H1 (cell line): Measurements from ENCODE around the gene SLC12A2. TPM values are rescaled to one million over a fixed set of nuclear protein-coding genes. Genes with fewer than 3 reads are reported as not detected.

Experiments
- CTCF ChIA-PET: fragments of 300-600 bp; sonication (Branson Sonifier 250); formaldehyde crosslinking; loops from one replicate; lab custom pipeline; 2021; ENCODE audit not compliant: partially characterized antibody; lab: Charles Lee
- POLR2A ChIA-PET: fragments of 300-600 bp; sonication (Branson Sonifier 250); formaldehyde crosslinking; loops from one replicate; lab custom pipeline; 2021; ENCODE audit warnings: inconsistent platforms; ENCODE audit not compliant: partially characterized antibody; lab: Charles Lee
- DNase-seq, 2 experiments: peaks; one replicate each; pipeline versions ENCODE4 v3.0.0 to v3.0.0-alpha.2; 2010 to 2022; ENCODE audit warnings: low spot score in 2 of 2, low read depth in 1 of 2, mixed read lengths in 1 of 2
- FAIRE-seq: peaks from 2 replicates; lab custom pipeline; 2011; peaks lifted over from hg19 to GRCh38; lab: Jason Lieb, UNC
- H2AFZ ChIP-seq: 2 replicates; pipeline ENCODE4 v1.8.1; 2012; ENCODE audit warnings: low read length, inconsistent platforms
- H2AK5ac ChIP-seq: 2 replicates; pipeline ENCODE4 v1.6.1; 2013; ENCODE audit warnings: low read depth, low read length
- H2BK120ac ChIP-seq: replicated peaks from 2 replicates; pipeline ENCODE3; 2013; ENCODE audit warnings: low read depth, low read length, inconsistent platforms
- H2BK12ac ChIP-seq: 2 replicates; pipeline ENCODE4 v1.6.1; 2013; ENCODE audit warnings: low read depth, low read length
- H2BK15ac ChIP-seq: 2 replicates; pipeline ENCODE4 v1.6.1; 2013; ENCODE audit warnings: low read length
- H2BK20ac ChIP-seq: 2 replicates; pipeline ENCODE4 v1.6.1; 2013; ENCODE audit warnings: low read length
- H2BK5ac ChIP-seq: 2 replicates; pipeline ENCODE4 v1.6.1; 2013; ENCODE audit warnings: low read depth, low read length
- H3K14ac ChIP-seq: 2 replicates; pipeline ENCODE4 v1.6.1; 2013; ENCODE audit warnings: inconsistent platforms; ENCODE audit not compliant: insufficient read length
- H3K18ac ChIP-seq: 2 replicates; pipeline ENCODE4 v1.6.1; 2013; ENCODE audit warnings: low read length; ENCODE audit errors: extremely low read depth
- H3K23ac ChIP-seq: 2 replicates; pipeline ENCODE4 v1.6.1; 2013; ENCODE audit warnings: inconsistent platforms; ENCODE audit not compliant: insufficient read length
- H3K23me2 ChIP-seq: 2 replicates; pipeline ENCODE4 v1.6.1; 2013; ENCODE audit warnings: low read depth, low read length
- H3K27ac ChIP-seq: 2 replicates; pipeline ENCODE4 v1.6.1; 2011; ENCODE audit warnings: low read depth, low read length, inconsistent platforms
- H3K27me3 ChIP-seq, 4 experiments: replicated peaks in 1 of 4; 1 replicate in 1 of 4; 2 replicates in 3 of 4; pipeline versions ENCODE4 v1.6.1 to v1.8.1; 2011 to 2013; ENCODE audit warnings: low read length in 3 of 4, mild to moderate bottlenecking in 3 of 4, inconsistent platforms in 2 of 4, mixed read lengths in 2 of 4, moderate library complexity in 1 of 4; ENCODE audit not compliant: control insufficient read depth in 3 of 4, insufficient read depth in 3 of 4; ENCODE audit errors: extremely low read depth in 1 of 4
- H3K36me3 ChIP-seq, 4 experiments: 2 replicates each; pipeline versions ENCODE4 v1.6.1 to v1.8.1; 2011 to 2013; ENCODE audit warnings: mild to moderate bottlenecking in 4 of 4, low read length in 3 of 4, moderate library complexity in 2 of 4, control low read depth in 1 of 4, inconsistent platforms in 1 of 4; ENCODE audit not compliant: insufficient read depth in 4 of 4, control insufficient read depth in 2 of 4
- H3K4ac ChIP-seq: replicated peaks from 2 replicates; pipeline ENCODE3; 2013; ENCODE audit warnings: low read length, low read depth, mixed read lengths, inconsistent platforms; ENCODE audit not compliant: insufficient read length
- H3K4me1 ChIP-seq, 4 experiments: replicated peaks in 1 of 4; 1 replicate in 1 of 4; 2 replicates in 3 of 4; pipeline versions ENCODE4 v1.6.1 to v1.8.1; 2011 to 2013; ENCODE audit warnings: low read length in 3 of 4, inconsistent platforms in 2 of 4, mixed read lengths in 1 of 4; ENCODE audit not compliant: insufficient read depth in 4 of 4, control insufficient read depth in 3 of 4
- H3K4me2 ChIP-seq, 2 experiments: 2 replicates each; pipeline versions ENCODE4 v1.6.1 to v1.8.1; 2011 to 2013; ENCODE audit warnings: low read depth in 2 of 2, low read length in 2 of 2, control low read depth in 1 of 2, inconsistent platforms in 1 of 2, mild to moderate bottlenecking in 1 of 2; ENCODE audit not compliant: insufficient read depth in 1 of 2
- H3K4me3 ChIP-seq, 4 experiments: fragments of 200-600, 300-600 bp in 1 of 4; sonication (generic), shearing (Covaris generic), sonication (Bioruptor Twin) in 1 of 4; 2 replicates each; pipeline versions ENCODE4 v1.5.1 to v1.8.1; 2011 to 2016; ENCODE audit warnings: low read length in 4 of 4, low read depth in 3 of 4, control low read depth in 2 of 4, inconsistent platforms in 2 of 4, mild to moderate bottlenecking in 2 of 4, mixed read lengths in 1 of 4, moderate library complexity in 1 of 4; ENCODE audit not compliant: insufficient read depth in 2 of 4; ENCODE audit errors: extremely low read depth in 1 of 4
- H3K56ac ChIP-seq: replicated peaks from 2 replicates; pipeline ENCODE3; 2013; ENCODE audit warnings: low read depth, mild to moderate bottlenecking, mixed read lengths, low read length, inconsistent platforms; ENCODE audit not compliant: insufficient read length
- H3K79me1 ChIP-seq: 2 replicates; pipeline ENCODE4 v1.6.1; 2013; ENCODE audit warnings: low read depth, low read length, control low read depth
- H3K79me2 ChIP-seq, 2 experiments: 2 replicates each; pipeline versions ENCODE4 v1.6.1 to v1.8.1; 2012 to 2013; ENCODE audit warnings: low read length in 2 of 2, mild to moderate bottlenecking in 2 of 2, inconsistent platforms in 1 of 2; ENCODE audit not compliant: insufficient read depth in 2 of 2, control insufficient read depth in 1 of 2
- H3K9ac ChIP-seq, 4 experiments: replicated peaks in 1 of 4; 1 replicate in 1 of 4; 2 replicates in 3 of 4; pipeline versions ENCODE4 v1.6.1 to v1.8.1; 2011 to 2013; ENCODE audit warnings: low read depth in 3 of 4, low read length in 3 of 4, control low read depth in 2 of 4, mild to moderate bottlenecking in 2 of 4, moderate library complexity in 2 of 4, inconsistent platforms in 1 of 4; ENCODE audit errors: extremely low read depth in 1 of 4
- H3K9me3 ChIP-seq, 2 experiments: 2 replicates each; pipeline versions ENCODE4 v1.6.1 to v1.8.1; 2012 to 2013; ENCODE audit warnings: mild to moderate bottlenecking in 2 of 2, moderate library complexity in 2 of 2, control low read depth in 1 of 2, inconsistent platforms in 1 of 2, low read depth in 1 of 2, low read length in 1 of 2, mixed read lengths in 1 of 2; ENCODE audit not compliant: insufficient read depth in 2 of 2
- H4K20me1 ChIP-seq, 2 experiments: replicated peaks in 1 of 2; 2 replicates each; pipeline versions ENCODE3 to v1.8.1; 2011 to 2013; ENCODE audit warnings: inconsistent platforms in 2 of 2, low read length in 2 of 2, mild to moderate bottlenecking in 1 of 2; ENCODE audit not compliant: insufficient read depth in 2 of 2, control insufficient read depth in 1 of 2
- H4K5ac ChIP-seq: 2 replicates; pipeline ENCODE4 v1.6.1; 2013; ENCODE audit warnings: low read length, low read depth, mixed read lengths, inconsistent platforms; ENCODE audit not compliant: insufficient read length
- H4K8ac ChIP-seq: 2 replicates; pipeline ENCODE4 v1.8.0; 2013; ENCODE audit warnings: mild to moderate bottlenecking, moderate library complexity, low read length, inconsistent platforms; ENCODE audit not compliant: insufficient read depth; ENCODE audit errors: extremely low read depth
- H4K91ac ChIP-seq: replicated peaks from 2 replicates; pipeline ENCODE3; 2013; ENCODE audit warnings: low read length, mixed read lengths, inconsistent platforms; ENCODE audit not compliant: insufficient read length
- BACH1 ChIP-seq: IDR thresholded peaks from 2 replicates; pipeline ENCODE4 v1.6.1; 2012; ENCODE audit warnings: low read length, improper control_type of control experiment
- CHD2 ChIP-seq: IDR thresholded peaks from 2 replicates; pipeline ENCODE4 v1.6.1; 2012; ENCODE audit warnings: low read length, improper control_type of control experiment
- JUND ChIP-seq: IDR thresholded peaks from 2 replicates; pipeline ENCODE4 v1.6.1; 2011; ENCODE audit warnings: mild to moderate bottlenecking, improper control_type of control experiment, low read length
- MAFK ChIP-seq: IDR thresholded peaks from 2 replicates; pipeline ENCODE4 v1.6.1; 2012; ENCODE audit warnings: low read depth, mild to moderate bottlenecking, improper control_type of control experiment, low read length
- SAP30 ChIP-seq: fragments of 300-600 bp; sonication (generic); IDR thresholded peaks from 2 replicates; pipeline ENCODE4 v1.7.1; 2012; ENCODE audit warnings: low read length, moderate library complexity, mild to moderate bottlenecking, inconsistent platforms; ENCODE audit not compliant: insufficient read depth, insufficient replicate concordance
- SP4 ChIP-seq: IDR thresholded peaks from 2 replicates; pipeline ENCODE4 v1.6.1; 2012; ENCODE audit warnings: low read length, inconsistent platforms
- TAF7 ChIP-seq: optimal IDR thresholded peaks from 2 replicates; pipeline ENCODE3; 2011; ENCODE audit warnings: low read depth, mild to moderate bottlenecking, inconsistent platforms, low read length, moderate library complexity, borderline replicate concordance
- TBP ChIP-seq: IDR thresholded peaks from 2 replicates; pipeline ENCODE4 v1.6.1; 2011; ENCODE audit warnings: low read depth, low read length, improper control_type of control experiment
- TEAD4 ChIP-seq: IDR thresholded peaks from 2 replicates; pipeline ENCODE4 v1.6.1; 2012; ENCODE audit warnings: low read depth, low read length, inconsistent platforms, mixed read lengths
- WGBS, 2 experiments: shearing (Covaris generic) in 1 of 2; methylation state at CpG; one replicate each; pipeline versions ENCODE4 v1.1.6 to v1.1.7; 2013 to 2015; ENCODE audit warnings: low lambda C conversion rate in 2 of 2, mixed read lengths in 2 of 2, inconsistent platforms in 1 of 2, low coverage in 1 of 2, missing lambda C conversion rate in 1 of 2; ENCODE audit not compliant: insufficient replicate concordance in 2 of 2, insufficient coverage in 1 of 2, insufficient read length in 1 of 2; ENCODE audit errors: extremely low coverage in 1 of 2, missing lambda C conversion rate in 1 of 2; 5-methylcytosine and 5-hydroxymethylcytosine counted together
- polyA plus RNA-seq, 7 experiments: library from polyadenylated mRNA; depleted of rRNA in 3 of 7; stranded (reverse) in 5 of 7; unstranded in 2 of 7; fragments of >200 nt in 5 of 7; fragments of 200-250 nt in 2 of 7; gene quantifications; 1 replicate in 5 of 7; 2 replicates in 1 of 7; 4 replicates in 1 of 7; pipeline versions ENCODE4 v1.2.1 to v1.2.3, GENCODE V29; 2011 to 2013; ENCODE audit warnings: missing spikeins in 2 of 7, mixed read lengths in 2 of 7
- total RNA-seq: library from RNA; stranded (reverse); fragmentation: NEBNext Ultra II Directional; extraction: Animal tissue kit (Norgen Biotek cat#: 25700); gene quantifications from 2 replicates; pipeline ENCODE4 v1.2.1, GENCODE V29; 2021

SLC12A2 gene
- total and polyA plus RNA-seq, 2 of the 8 experiments (the other 6 are each of a cell fraction or from before 2014, with no cell fraction given): 2.6 to 16.2 TPM

DNA sequence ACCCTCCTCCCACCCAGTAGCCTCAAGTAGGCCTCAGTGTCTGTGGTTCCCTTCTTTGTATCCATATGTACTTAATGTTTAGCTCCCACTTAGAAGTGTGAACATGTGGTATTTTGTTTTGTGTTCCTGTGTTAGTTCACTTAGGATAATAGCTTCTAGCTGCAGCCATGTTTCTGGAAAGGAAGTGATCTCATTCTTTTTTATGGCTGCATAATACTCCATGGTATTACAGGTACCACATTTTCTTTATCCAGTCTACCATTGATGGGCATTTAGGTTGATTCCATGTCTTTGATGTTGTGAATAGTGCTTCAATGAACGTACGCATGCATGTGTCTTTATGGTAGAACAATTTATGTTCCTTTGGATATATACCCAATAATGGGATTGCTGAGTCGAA lies 74.8 kb downstream of the SLC12A2 start:
- Histone ChIP-seq H2AK5ac (no peak overlapping the region), H2BK15ac (no peak overlapping the region), H3K23me2 (no peaks in the 10 kb centered on the region; the same call in 1 of the 2 replicates), H3K4me1 (no peaks in the 10 kb centered on the region), H3K23ac (no peak overlapping the region), H2BK20ac (no peak overlapping the region), H2BK5ac (no peak overlapping the region), H3K9ac (no peak overlapping the region), H3K27ac (no peak overlapping the region), H3K18ac (no peak overlapping the region), H2AFZ (no peak overlapping the region), H3K79me2 (no peaks in the 10 kb centered on the region), H3K4ac (no peak overlapping the region), H4K5ac (no peak overlapping the region), H4K91ac (no peak overlapping the region), H3K4me3 (no peak overlapping the region), H3K36me3 (no peaks in the 10 kb centered on the region; a peak in 2 of 8 replicates), H3K14ac (no peak overlapping the region), H2BK120ac (no peak overlapping the region), H3K27me3 (no peaks in the 10 kb centered on the region), H2BK12ac (no peak overlapping the region), H4K20me1 (no peaks in the 10 kb centered on the region), H3K56ac (no peak overlapping the region), H3K4me2 (no peak overlapping the region), H4K8ac (no peak overlapping the region), H3K79me1 (no peaks in the 10 kb centered on the region), H3K9me3 (no peaks in the 10 kb centered on the region)
- no peak for DNase-seq
- WGBS, 2 experiments: 85% methylated on average over 3 of the region's 3 CpGs; no CpG with 5 or more reads in 1 of the 2 experiments
- TF ChIP-seq SAP30: no peak
- TF ChIP-seq TAF7: no peak
- no peak for TF ChIP-seq CHD2
- no peak for TF ChIP-seq MAFK
- TF ChIP-seq JUND: no peak
- no peak for TF ChIP-seq BACH1
- no peak for TF ChIP-seq SP4
- no peak for TF ChIP-seq TBP
- TF ChIP-seq TEAD4: no peak
- FAIRE-seq: no peak
- ChIA-PET CTCF (no interaction called here), POLR2A (no interaction called here)
